GM21528 (cell line): ENCODE data around the gene HSPB8.

Source experiments
- ATAC-seq: cut with Tn5 transposase; IDR thresholded peaks from one replicate; pipeline ENCODE4 v1.9.1; 2021; ENCODE audit warnings: mild to moderate bottlenecking, moderate library complexity; ENCODE audit not compliant: unreplicated experiment, low FRiP score

HSPB8 gene

GRCh38 chr12:119168721-119169120 lies 10.0 kb upstream of the HSPB8 start:
- no peak for ATAC-seq

- no peak for ATAC-seq
Observed at GRCh38 chr12:119169150-119169549, 9.6 kb upstream of the HSPB8 start.

- no peak for ATAC-seq
Observed at GRCh38 chr12:119171291-119171690, 7.4 kb upstream of the HSPB8 start.

GRCh38 chr12:119171691-119172425 lies 6.9 kb upstream of the HSPB8 start:
- ATAC-seq = no peak

- no peak for ATAC-seq
Observed at GRCh38 chr12:119175081-119175480, 3.6 kb upstream of the HSPB8 start.

GRCh38 chr12:119176267-119177055 lies 2.3 kb upstream of the HSPB8 start:
- no peak for ATAC-seq

- no peak for ATAC-seq
Observed at GRCh38 chr12:119177056-119177325, 1.7 kb upstream of the HSPB8 start.

- ATAC-seq = no peak
Observed at GRCh38 chr12:119177724-119178380, 879 bp upstream of the HSPB8 start.

GRCh38 chr12:119179335-119180021 lies 747 bp downstream of the HSPB8 start:
- ATAC-seq = no peak

GRCh38 chr12:119180380-119181040 lies 1.8 kb downstream of the HSPB8 start:
- no peak for ATAC-seq

- no peak for ATAC-seq
Observed at GRCh38 chr12:119181202-119181601, 2.5 kb downstream of the HSPB8 start.

- ATAC-seq = no peak
Observed at GRCh38 chr12:119181944-119182343, 3.2 kb downstream of the HSPB8 start.

GRCh38 chr12:119182701-119183493 lies 4.2 kb downstream of the HSPB8 start:
- no peak for ATAC-seq

GRCh38 chr12:119183942-119184695 lies 5.4 kb downstream of the HSPB8 start:
- ATAC-seq = no peak

- no peak for ATAC-seq
Observed at GRCh38 chr12:119195256-119195655, 16.5 kb downstream of the HSPB8 start.

- no peak for ATAC-seq
Observed at GRCh38 chr12:119198440-119198839, 19.7 kb downstream of the HSPB8 start.

- no peak for ATAC-seq
Observed at GRCh38 chr12:119200601-119201000, 21.9 kb downstream of the HSPB8 start.

GRCh38 chr12:119201789-119202543 lies 23.2 kb downstream of the HSPB8 start:
- no peak for ATAC-seq
